Measurements from ENCODE around the gene QRSL1. TPM values are rescaled to one million over a fixed set of nuclear protein-coding genes. Genes with fewer than 3 reads are reported as not detected.
A peak's percentile ranks its signal among the peaks of the same experiment; 100 is the strongest.

QRSL1 gene
- polyA plus RNA-seq, 3 donors = 5.7 to 7.8 (median 5.8) TPM

- no peak overlapping the region for H3K4me3 ChIP-seq (replicated peaks in 1 of 3; ENCODE audit: low read depth in 2 of 3, low read length in 3 of 3)
- intact Hi-C loops (cut with micrococcal nuclease) = no loop called here
Measured at GRCh38 chr6:106600329-106600728, 29.0 kb upstream of the QRSL1 start.

GRCh38 chr6:106608080-106608668, 21.2 kb upstream of the QRSL1 start:
- Histone ChIP-seq H3K4me3 (replicated peaks in 1 of 3; ENCODE audit: low read depth in 2 of 3, low read length in 3 of 3) (no peak overlapping the region), H3K9ac (ENCODE audit: insufficient read depth, low read length, poor library complexity, severe bottlenecking) (no peak overlapping the region), H3K27ac (ENCODE audit: low read depth in 1 of 2, low read length in 2 of 2) (no peak overlapping the region), H3K79me2 (ENCODE audit: insufficient read depth, low read length) (no peaks in the 10 kb centered on the region), H4K20me1 (ENCODE audit: insufficient read depth, low read length) (no peaks in the 10 kb centered on the region), H3K36me3 (replicated peaks in 1 of 2; ENCODE audit: control insufficient read depth in 1 of 2, insufficient read depth in 2 of 2, low read length in 2 of 2) (peaks cover 9 to 35% of the 10 kb centered on the region in 2 donors), H3K9me3 (replicated peaks in 1 of 2; ENCODE audit: control insufficient read depth in 1 of 2, insufficient read depth in 1 of 2, low read length in 2 of 2) (peaks cover 0 to 6% of the 10 kb centered on the region in 2 donors), H3K27me3 (ENCODE audit: control insufficient read depth in 2 of 2, insufficient read depth in 2 of 2, low read length in 2 of 2) (no peaks in the 10 kb centered on the region), H2AFZ (ENCODE audit: insufficient read depth, low read depth, low read length, poor library complexity, severe bottlenecking) (no peak overlapping the region), H3K4me1 (ENCODE audit: control insufficient read depth in 1 of 2, insufficient read depth in 2 of 2, low read length in 2 of 2) (no peaks in the 10 kb centered on the region), H3K4me2 (replicated peaks; ENCODE audit: extremely low read depth, low read length, poor library complexity, severe bottlenecking) (no peak overlapping the region)
- Mint-ChIP-seq H3K4me1 (no peaks in the 10 kb centered on the region), H3K27ac (no peak overlapping the region), H3K36me3 (peaks cover 53 to 58% of the 10 kb centered on the region in 2 donors), H3K4me3 (no peak overlapping the region), H3K27me3 (ENCODE audit: low read depth in 3 of 3) (peaks cover 0 to 2% (median 0%) of the 10 kb centered on the region in 3 donors), H3K9me3 (peaks cover 0 to 6% (median 3%) of the 10 kb centered on the region in 7 donors)
- peak; percentile 10 to 38 (median 29) for DNase-seq
- TF ChIP-seq, protein P1, sequence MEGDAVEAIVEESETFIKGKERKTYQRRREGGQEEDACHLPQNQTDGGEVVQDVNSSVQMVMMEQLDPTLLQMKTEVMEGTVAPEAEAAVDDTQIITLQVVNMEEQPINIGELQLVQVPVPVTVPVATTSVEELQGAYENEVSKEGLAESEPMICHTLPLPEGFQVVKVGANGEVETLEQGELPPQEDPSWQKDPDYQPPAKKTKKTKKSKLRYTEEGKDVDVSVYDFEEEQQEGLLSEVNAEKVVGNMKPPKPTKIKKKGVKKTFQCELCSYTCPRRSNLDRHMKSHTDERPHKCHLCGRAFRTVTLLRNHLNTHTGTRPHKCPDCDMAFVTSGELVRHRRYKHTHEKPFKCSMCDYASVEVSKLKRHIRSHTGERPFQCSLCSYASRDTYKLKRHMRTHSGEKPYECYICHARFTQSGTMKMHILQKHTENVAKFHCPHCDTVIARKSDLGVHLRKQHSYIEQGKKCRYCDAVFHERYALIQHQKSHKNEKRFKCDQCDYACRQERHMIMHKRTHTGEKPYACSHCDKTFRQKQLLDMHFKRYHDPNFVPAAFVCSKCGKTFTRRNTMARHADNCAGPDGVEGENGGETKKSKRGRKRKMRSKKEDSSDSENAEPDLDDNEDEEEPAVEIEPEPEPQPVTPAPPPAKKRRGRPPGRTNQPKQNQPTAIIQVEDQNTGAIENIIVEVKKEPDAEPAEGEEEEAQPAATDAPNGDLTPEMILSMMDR (IDR thresholded peaks at IDR 0.05) = peak; percentile 85
- intact Hi-C loops (cut with micrococcal nuclease) = no loop called here
- WGBS (ENCODE audit: insufficient coverage) = no CpG with 5 or more reads among the region's 2 CpGs

More at GRCh38 chr6:106600329-106600728, 29.0 kb upstream of the QRSL1 start:
- no peak for DNase-seq
- no peak overlapping the region for H3K4me3 Mint-ChIP-seq
- peaks cover 12 to 27% of the 10 kb centered on the region in 2 donors for H3K36me3 ChIP-seq (replicated peaks in 1 of 2; ENCODE audit: control insufficient read depth in 1 of 2, insufficient read depth in 2 of 2, low read length in 2 of 2)
- H3K27me3 Mint-ChIP-seq (ENCODE audit: low read depth in 3 of 3) = no peaks in the 10 kb centered on the region
- TF ChIP-seq, protein P1 (IDR thresholded peaks at IDR 0.05) = no peak
- WGBS (ENCODE audit: insufficient coverage) = 100% methylated on average over 1 of the region's 2 CpGs
- H3K79me2 ChIP-seq (ENCODE audit: insufficient read depth, low read length) = no peaks in the 10 kb centered on the region
- H3K4me2 ChIP-seq (replicated peaks; ENCODE audit: extremely low read depth, low read length, poor library complexity, severe bottlenecking) = no peak overlapping the region
- no peak overlapping the region for H3K27ac ChIP-seq (ENCODE audit: low read depth in 1 of 2, low read length in 2 of 2)
- H3K27me3 ChIP-seq (ENCODE audit: control insufficient read depth in 2 of 2, insufficient read depth in 2 of 2, low read length in 2 of 2) = no peaks in the 10 kb centered on the region
- H2AFZ ChIP-seq (ENCODE audit: insufficient read depth, low read depth, low read length, poor library complexity, severe bottlenecking) = no peak overlapping the region
- H3K4me1 Mint-ChIP-seq = no peaks in the 10 kb centered on the region
- H3K36me3 Mint-ChIP-seq = peaks cover 53% of the 10 kb centered on the region in 2 donors
- no peak overlapping the region for H3K27ac Mint-ChIP-seq
- no peaks in the 10 kb centered on the region for H3K4me1 ChIP-seq (ENCODE audit: control insufficient read depth in 1 of 2, insufficient read depth in 2 of 2, low read length in 2 of 2)
- H3K9me3 ChIP-seq (replicated peaks in 1 of 2; ENCODE audit: control insufficient read depth in 1 of 2, insufficient read depth in 1 of 2, low read length in 2 of 2) = no peaks in the 10 kb centered on the region
- H3K9me3 Mint-ChIP-seq = peaks cover 0 to 3% (median 2%) of the 10 kb centered on the region in 7 donors
- H3K9ac ChIP-seq (ENCODE audit: insufficient read depth, low read length, poor library complexity, severe bottlenecking) = no peak overlapping the region
- H4K20me1 ChIP-seq (ENCODE audit: insufficient read depth, low read length) = no peaks in the 10 kb centered on the region

Data from CD14-positive monocyte (primary cell).